IgD-negative memory B cell (primary cell): ENCODE data around the gene HYLS1. TPM values are rescaled to one million over a fixed set of nuclear protein-coding genes. Genes with fewer than 3 reads are reported as not detected.
A peak's percentile ranks its signal among the peaks of the same experiment; 100 is the strongest.

Experiments used
- H3K27ac Mint-ChIP-seq, 3 donors: one replicate each; pipeline ENCODE4 v1.8.0; 2020 to 2022; ENCODE audit warnings: mild to moderate bottlenecking in 3 of 3, mixed read lengths in 3 of 3, moderate library complexity in 1 of 3
- H3K27me3 Mint-ChIP-seq: one replicate; pipeline ENCODE4 v1.8.0; 2021; ENCODE audit warnings: mixed read lengths
- H3K36me3 Mint-ChIP-seq: one replicate; pipeline ENCODE4 v1.8.0; 2020; ENCODE audit warnings: mild to moderate bottlenecking, mixed read lengths
- H3K4me1 Mint-ChIP-seq, 3 donors: one replicate each; pipeline ENCODE4 v1.8.0; 2020 to 2022; ENCODE audit warnings: mixed read lengths in 3 of 3, mild to moderate bottlenecking in 1 of 3
- H3K4me3 Mint-ChIP-seq, 4 donors: one replicate each; pipeline ENCODE4 v1.8.0; 2020 to 2022; ENCODE audit warnings: mild to moderate bottlenecking in 4 of 4, mixed read lengths in 4 of 4, moderate library complexity in 3 of 4
- H3K9me3 Mint-ChIP-seq, 3 donors: one replicate each; pipeline ENCODE4 v1.8.0; 2020 to 2021; ENCODE audit warnings: mixed read lengths in 3 of 3, mild to moderate bottlenecking in 1 of 3
- polyA plus RNA-seq: library from polyadenylated mRNA; unstranded; fragments of 300-500 nt; fragmentation: Illumina TruSeq; gene quantifications from one replicate; pipeline ENCODE4 v1.2.3, GENCODE V29; 2021

HYLS1 gene
- polyA plus RNA-seq, 1 donor from 2014 or later: 12.5 TPM

DNA sequence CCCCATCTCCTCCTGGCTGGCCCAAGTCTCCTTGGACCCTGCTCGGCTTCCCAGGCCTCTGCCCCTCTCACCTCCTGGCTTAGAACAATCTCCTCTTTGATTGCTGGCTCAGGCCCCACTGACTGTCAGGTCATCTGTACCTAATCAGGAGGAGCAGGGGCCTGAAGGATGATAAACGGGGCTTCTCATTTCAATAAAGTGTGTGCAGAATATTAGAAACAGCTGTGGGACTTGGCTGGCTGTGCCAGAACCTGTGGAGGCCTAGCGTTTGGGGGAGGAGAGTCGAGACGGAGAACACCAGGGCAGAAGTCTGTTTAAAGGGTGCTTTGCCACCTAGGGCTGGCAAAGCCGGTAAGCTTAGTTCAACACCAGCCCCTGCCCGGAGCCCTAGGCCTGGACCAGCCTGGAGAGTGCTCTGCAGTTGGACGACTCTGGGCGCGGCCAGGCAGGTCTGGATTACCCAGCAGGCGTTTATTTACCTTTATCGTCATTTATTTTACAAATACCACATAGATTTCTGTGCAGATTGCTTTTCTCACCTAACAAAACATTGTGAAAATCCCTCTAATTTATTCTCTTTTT is 48.2 kb downstream of the HYLS1 start:
- Mint-ChIP-seq H3K4me1 (no peaks in the 10 kb centered on the region), H3K9me3 (peaks cover 0 to 4% (median 0%) of the 10 kb centered on the region in 3 donors), H3K4me3 (no peak overlapping the region), H3K27me3 (peaks cover 6% of the 10 kb centered on the region), H3K36me3 (peaks cover 1% of the 10 kb centered on the region), H3K27ac (no peak overlapping the region)

DNA sequence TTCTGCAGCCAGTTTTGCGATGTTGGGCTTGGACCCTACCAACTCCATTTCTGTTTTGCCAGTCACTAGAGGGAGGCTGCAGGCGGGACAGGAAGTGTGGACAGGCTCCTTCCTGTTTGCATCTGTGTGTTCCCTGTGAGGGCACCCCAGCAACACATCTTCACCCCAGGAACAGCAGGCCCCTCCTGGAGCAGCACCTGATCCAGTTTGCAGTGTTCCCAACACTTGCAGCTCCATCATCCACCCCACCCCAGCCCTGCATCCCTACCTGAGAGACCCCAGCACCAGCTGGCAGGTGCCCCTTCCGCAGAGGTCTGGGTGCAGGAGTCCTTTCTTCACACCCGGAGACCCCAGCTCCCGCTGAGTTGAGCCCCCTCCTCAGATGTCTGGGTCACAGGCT is 51.0 kb downstream of the HYLS1 start:
- Mint-ChIP-seq H3K27me3 (no peaks in the 10 kb centered on the region), H3K27ac (no peak overlapping the region), H3K36me3 (peaks cover 1% of the 10 kb centered on the region), H3K4me1 (peaks cover 0 to 8% (median 5%) of the 10 kb centered on the region in 3 donors), H3K4me3 (no peak overlapping the region), H3K9me3 (peaks cover 0 to 4% (median 0%) of the 10 kb centered on the region in 3 donors)

DNA sequence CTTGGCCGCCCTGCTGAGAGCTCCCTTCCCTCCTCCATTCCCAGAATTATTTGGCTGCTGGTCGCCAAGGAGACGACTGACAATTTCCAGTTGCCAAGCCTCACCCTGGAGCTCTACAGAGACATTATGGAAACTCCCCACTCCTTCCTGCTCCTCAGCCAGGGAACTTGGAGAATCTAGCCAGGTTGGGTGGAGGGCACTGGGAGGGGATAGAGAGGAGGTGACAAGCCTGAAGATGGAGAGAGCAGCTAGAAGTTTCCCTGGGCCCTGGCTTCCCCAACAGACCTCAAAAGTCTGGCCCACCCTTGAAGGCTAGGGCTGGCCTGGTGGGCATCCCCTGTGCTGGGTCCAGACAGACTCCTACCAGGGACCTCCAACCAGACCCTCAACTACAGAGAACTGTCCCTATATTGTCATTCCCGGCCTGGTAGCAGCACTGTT is 51.6 kb downstream of the HYLS1 start:
- H3K27me3 Mint-ChIP-seq: peaks cover 5% of the 10 kb centered on the region
- no peak overlapping the region for H3K27ac Mint-ChIP-seq
- H3K4me3 Mint-ChIP-seq: no peak overlapping the region
- H3K4me1 Mint-ChIP-seq: peaks cover 0 to 8% (median 5%) of the 10 kb centered on the region in 3 donors
- peaks cover 1% of the 10 kb centered on the region for H3K36me3 Mint-ChIP-seq
- peaks cover 0 to 4% (median 0%) of the 10 kb centered on the region in 3 donors for H3K9me3 Mint-ChIP-seq

DNA sequence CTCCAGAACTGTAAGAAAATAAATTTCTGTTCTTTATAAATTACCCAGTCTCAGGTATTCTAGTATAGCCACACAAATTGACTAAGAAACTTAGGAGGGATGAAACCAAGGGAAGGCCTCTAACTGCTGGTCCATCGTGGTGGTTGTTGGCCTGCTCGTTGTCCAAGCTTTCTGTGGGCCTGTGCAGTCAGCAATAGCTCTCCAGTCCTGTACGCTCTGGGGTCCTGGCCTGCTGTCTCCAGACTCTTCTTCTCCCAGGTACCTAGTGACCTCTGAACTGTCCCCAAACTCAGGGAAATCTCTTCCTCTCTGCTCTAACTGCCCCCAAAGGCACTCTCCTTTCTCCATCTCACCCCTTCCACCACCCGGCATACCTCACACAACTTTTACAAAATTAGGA is 52.7 kb downstream of the HYLS1 start:
- Mint-ChIP-seq H3K27me3 (peaks cover 5% of the 10 kb centered on the region), H3K36me3 (peaks cover 1% of the 10 kb centered on the region), H3K4me1 (peaks cover 0 to 8% (median 5%) of the 10 kb centered on the region in 3 donors), H3K9me3 (peaks cover 0 to 3% (median 0%) of the 10 kb centered on the region in 3 donors), H3K27ac (no peak overlapping the region), H3K4me3 (no peak overlapping the region)

DNA sequence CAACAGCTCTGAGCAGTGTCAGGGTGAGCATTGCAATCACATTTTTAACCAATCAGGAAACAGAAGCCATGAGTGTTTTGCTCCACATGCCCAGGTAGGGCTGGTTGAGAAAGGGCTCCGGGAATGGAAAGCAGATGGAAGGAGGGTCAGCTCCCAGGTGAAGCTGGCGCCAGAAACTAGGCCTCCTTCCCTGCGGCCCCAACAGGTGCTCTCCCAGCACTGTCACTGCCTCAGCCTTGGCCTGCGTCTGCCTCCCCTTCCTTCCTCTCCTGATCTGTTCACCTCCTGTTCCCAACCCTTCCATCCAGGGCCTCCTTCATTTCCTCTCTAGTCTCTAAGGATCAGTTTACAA is 53.8 kb downstream of the HYLS1 start:
- H3K36me3 Mint-ChIP-seq: peaks cover under 1% of the 10 kb centered on the region
- no peak overlapping the region for H3K4me3 Mint-ChIP-seq

DNA sequence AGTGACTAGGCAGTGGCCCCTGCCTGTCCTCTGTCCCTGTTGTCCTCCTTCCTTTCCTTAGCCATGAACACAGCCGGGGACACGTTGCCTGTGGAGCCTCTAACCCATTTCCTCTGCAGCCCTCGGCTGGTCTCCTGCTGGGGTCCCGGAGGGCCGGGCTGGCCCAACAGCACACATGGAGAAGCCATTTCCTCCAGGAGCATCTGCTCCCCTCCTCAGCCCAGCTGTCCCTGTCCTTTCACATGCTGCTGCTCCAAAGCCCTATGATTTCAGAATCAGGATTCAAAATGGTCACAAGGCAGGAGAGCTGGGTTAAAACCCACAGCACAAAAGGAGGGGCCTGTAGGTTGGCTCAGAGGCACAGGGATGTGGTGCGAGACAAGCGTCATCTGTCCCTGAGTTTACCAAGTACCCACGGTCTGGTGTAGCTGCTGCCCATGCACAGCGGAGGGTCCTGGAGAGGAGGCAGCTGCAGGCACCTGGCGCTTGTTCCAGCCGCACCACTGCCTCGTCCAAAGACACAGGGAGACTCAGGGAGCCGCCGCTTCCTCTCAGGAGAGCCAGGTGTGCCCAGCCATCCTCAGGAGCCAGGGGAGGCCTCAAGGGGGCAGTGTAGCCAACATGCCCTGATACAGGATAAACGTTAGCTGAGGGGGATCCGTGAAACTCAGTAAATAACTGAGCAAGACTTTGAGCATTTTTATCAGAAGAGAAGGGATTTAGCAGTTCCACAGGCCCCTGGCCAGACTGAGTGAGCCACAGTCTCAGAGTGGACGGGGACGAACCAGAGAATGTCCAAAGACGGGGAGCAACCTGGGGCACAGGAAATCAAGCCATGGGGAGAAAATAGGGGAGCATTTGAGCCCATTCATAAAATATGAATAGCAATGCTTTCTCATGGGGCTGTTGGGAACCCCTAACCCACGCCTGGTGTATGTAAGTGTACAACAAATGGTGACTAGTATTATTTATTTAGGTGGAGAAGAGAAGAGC is 54.4 kb downstream of the HYLS1 start:
- H3K27me3 Mint-ChIP-seq: peaks cover 5% of the 10 kb centered on the region
- peak overlapping the region in 1 of 3 donors; percentile 11 for H3K27ac Mint-ChIP-seq
- no peak overlapping the region for H3K4me3 Mint-ChIP-seq
- H3K4me1 Mint-ChIP-seq: peaks cover 0 to 8% (median 5%) of the 10 kb centered on the region in 3 donors
- no peaks in the 10 kb centered on the region for H3K9me3 Mint-ChIP-seq
- H3K36me3 Mint-ChIP-seq: no peaks in the 10 kb centered on the region

More for the DNA sequence above, 53.8 kb downstream of the HYLS1 start:
- H3K9me3 Mint-ChIP-seq: peaks cover 0 to under 1% (median 0%) of the 10 kb centered on the region in 3 donors
- H3K27ac Mint-ChIP-seq: no peak overlapping the region
- H3K27me3 Mint-ChIP-seq: peaks cover 5% of the 10 kb centered on the region
- peaks cover 0 to 8% (median 5%) of the 10 kb centered on the region in 3 donors for H3K4me1 Mint-ChIP-seq

DNA sequence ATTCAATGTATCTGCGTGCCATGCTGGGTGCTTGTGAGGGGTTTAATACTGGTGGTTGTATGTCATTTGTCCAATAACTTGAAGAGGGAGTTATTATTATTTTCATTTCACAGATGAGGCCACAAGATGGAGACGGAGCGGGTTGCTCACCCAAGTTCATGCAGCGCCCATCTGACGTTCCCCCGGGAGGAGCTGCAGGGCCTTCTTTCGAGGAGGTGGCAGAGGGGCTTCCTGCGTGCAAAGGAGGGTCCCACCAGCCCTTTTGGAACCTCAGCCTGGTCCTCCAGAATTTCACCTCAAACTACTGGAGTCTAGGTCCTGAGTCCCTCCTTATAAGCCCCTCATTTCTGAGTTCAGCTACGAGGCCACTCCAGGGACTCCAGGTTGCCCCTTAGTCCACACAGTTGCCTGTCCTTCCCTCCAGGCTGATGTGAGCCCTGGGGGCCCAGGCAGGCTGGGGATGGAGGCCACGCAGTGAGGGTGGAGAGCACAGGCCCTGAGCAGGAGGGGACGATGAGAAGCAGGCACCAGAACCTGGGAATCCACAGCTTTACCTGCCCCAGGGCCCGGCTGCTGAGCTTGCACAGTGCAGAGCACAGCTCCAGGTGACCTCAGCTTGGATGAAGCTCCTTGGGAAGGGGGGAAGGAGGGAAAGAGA is 55.4 kb downstream of the HYLS1 start:
- Mint-ChIP-seq H3K36me3 (no peaks in the 10 kb centered on the region), H3K9me3 (no peaks in the 10 kb centered on the region), H3K4me1 (peaks cover 0 to 8% (median 5%) of the 10 kb centered on the region in 3 donors), H3K27ac (peak overlapping the region in 1 of 3 donors; percentile 11), H3K27me3 (peaks cover 7% of the 10 kb centered on the region), H3K4me3 (no peak overlapping the region)

DNA sequence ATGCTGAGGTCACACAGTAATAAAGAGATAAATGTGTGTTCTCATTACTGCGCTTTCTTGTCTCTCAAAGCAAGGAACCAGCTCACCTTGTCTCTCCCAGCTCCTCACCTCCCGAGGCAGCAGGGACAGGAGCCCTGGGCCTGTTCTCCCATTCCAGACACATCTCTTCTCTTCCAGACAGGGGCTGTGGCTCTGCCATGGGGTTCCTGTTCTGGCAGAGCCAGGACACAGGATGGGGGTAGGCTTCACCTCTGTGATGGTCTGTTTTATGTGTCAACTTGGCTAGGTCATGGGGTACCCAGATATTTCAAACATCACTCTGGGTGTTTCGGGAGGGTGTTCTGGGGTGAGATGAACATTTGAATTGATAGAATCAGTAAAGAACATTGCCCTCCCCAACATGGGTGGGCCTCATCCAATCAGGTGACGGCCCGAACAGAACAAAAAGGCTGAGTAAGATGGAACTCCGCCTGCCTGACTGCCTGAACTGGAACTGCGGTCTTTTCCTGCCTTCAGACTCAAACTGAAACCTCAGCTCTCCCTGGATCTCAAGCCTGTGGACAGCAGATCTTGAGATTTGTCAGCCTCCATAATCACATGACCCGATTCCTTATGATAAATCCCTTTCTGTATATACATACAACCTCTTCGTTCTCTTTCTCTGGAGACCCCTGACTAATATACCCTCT is 56.3 kb downstream of the HYLS1 start:
- Mint-ChIP-seq H3K4me1 (peaks cover 0 to 8% (median 5%) of the 10 kb centered on the region in 3 donors), H3K36me3 (no peaks in the 10 kb centered on the region), H3K27ac (peak overlapping the region in 1 of 3 donors; percentile 3), H3K4me3 (no peak overlapping the region), H3K9me3 (no peaks in the 10 kb centered on the region), H3K27me3 (peaks cover 7% of the 10 kb centered on the region)

DNA sequence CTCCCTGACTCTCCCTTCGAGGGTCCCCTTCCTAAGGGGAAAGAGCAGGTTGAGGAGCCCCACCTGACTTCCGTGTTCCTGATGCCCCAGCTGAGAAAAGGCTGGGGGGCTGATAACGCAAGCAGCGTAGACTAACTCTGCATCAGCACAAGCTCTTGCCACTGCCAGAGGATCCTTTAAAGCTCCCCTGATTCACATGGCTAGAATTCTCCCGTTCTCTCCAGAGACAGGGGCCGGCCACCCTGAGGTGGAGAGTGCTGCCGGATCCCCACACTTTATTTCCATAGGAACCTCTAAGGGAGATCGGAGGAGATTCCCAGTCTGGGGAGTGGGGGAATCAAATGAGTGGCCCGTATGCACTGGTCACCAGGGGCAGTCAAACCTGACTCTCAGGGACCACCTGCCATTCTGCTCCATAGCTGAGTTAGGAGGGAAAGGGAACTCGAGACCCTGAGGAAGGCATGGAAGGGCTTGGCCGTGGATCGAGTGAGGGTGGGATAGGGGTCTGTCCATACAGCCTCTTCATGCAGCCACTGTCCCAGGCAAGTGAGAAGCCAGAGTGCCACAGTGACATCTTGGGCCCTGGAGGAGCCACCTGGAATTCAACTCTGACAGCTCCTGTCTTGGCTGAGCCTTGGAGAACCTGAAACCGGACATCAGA is 57.0 kb downstream of the HYLS1 start:
- no peaks in the 10 kb centered on the region for H3K9me3 Mint-ChIP-seq
- peaks cover 7% of the 10 kb centered on the region for H3K27me3 Mint-ChIP-seq
- H3K4me3 Mint-ChIP-seq: no peak overlapping the region
- peak overlapping the region in 1 of 3 donors; percentile 3 for H3K27ac Mint-ChIP-seq
- peaks cover 0 to 8% (median 7%) of the 10 kb centered on the region in 3 donors for H3K4me1 Mint-ChIP-seq
- no peaks in the 10 kb centered on the region for H3K36me3 Mint-ChIP-seq

DNA sequence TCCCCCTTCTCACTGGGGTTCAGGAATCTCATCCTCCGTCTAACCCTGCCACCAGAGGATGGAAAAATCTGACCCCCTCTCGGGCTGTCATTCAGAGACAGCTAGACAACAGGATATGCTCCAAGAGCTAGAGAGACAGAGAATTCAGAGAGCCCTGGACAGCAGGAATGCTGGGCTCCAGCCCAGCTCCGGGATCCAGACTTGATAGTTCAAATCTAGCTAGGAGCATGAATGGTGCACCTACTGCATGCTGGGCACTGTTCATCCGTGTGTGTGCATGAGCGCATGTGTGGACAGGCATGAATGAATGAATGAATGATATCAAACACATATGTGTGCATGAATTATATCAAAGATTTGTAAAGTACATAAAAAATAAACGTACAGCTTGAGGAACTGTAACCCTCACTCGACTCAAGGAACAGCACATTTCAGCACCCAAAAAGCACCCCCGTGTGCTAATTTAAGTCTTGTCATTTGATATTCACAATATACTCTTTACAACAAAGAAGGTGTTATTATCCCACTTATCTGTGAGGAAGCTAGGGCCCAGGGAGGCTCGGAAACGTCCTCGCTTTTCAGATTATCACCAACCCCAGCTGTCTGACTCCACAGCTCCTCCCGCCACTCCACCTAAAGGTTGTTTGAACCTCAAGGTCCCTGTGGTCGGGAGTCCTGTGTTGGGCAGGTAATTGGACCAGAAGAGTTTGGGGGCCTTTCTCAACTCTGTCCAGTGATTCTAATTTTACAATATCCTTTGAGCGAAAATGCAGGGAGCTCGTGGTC is 57.7 kb downstream of the HYLS1 start:
- H3K27me3 Mint-ChIP-seq: peaks cover 7% of the 10 kb centered on the region

DNA sequence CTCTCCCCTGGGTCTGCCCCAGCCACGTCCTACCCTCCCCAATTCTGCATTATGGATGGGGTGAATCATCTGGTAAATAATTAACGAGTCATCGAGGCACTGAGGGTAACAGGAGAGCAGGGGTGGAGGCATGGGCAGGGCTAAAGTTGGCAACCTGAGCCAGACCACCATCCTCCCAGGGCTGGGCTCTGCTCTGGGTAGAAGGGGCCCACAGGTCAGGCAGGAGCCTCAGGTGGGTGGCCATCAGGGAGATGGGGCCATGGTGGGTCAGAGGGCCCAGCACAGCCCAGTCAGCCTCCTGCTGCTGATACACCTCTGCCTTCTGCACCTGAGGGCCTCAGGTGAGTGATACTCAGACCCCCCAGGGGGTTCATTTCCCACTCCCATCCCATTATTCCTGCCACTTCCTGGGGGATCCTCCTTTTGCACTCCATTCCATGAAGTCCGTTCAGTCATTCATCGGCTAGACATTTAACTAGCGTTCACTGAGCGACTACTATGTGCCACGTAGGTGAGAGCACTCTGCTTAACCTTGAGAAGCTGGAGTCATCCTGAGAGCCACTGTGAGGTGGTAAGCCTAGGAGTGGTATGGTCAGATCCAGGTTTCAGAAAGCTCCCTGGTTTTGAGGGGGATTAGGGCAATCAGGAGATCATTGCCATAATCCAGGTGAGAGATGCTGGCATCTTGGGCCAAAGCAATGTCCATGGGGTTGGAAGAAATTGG is 58.5 kb downstream of the HYLS1 start, which contains the start of gene VSIG10L2:
Gene VSIG10L2, plus strand, starts transcription at position 248 of the 724 bp plus-strand sequence. Its CDS starts 12 bp downstream, at position 260.
- Mint-ChIP-seq H3K9me3 (no peaks in the 10 kb centered on the region), H3K4me1 (peaks cover 0 to 8% (median 7%) of the 10 kb centered on the region in 3 donors), H3K27me3 (peaks cover 7% of the 10 kb centered on the region), H3K4me3 (peak within 1 kb of the TSS in 1 of 4 donors; percentile 49), H3K27ac (no peak within 1 kb of the TSS), H3K36me3 (no peaks in the 10 kb centered on the region)

More for the DNA sequence above, 57.7 kb downstream of the HYLS1 start:
- H3K27ac Mint-ChIP-seq: no peak overlapping the region
- H3K9me3 Mint-ChIP-seq: no peaks in the 10 kb centered on the region
- H3K4me1 Mint-ChIP-seq: peaks cover 0 to 8% (median 7%) of the 10 kb centered on the region in 3 donors
- no peaks in the 10 kb centered on the region for H3K36me3 Mint-ChIP-seq
- H3K4me3 Mint-ChIP-seq: no peak overlapping the region

DNA sequence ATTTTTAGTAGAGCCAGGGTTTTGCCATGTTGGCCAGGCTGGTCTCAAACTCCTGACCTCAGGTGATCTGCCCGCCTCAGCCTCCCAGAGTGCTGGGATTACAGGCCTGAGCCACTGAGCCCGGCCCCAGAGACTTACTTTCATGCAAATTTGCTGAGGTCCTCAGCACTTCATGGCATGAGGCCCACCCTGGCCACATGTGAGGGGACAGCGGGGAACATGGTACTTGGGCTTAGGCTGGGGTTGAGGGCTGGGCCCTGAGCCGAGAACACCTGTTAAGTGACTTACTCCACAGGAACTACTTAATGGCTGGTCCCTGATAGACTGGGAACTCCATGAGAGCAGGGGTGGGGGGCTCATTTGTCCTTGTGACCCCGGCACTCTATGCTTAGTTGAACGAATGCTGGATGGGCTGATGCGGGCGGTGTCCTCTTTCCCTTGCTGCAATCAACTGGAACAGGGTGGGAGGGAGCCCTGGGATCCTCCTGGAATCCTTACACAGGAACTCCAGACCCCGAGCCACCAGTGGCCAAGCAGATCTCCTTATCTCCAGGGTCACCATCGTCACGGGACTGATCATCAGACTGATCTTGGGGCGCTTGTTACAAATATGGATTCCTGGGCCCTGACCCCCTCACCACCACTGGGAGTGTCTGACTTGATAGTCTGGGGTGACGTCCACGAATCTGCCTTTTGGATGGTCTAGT is 59.4 kb downstream of the HYLS1 start:
- no peaks in the 10 kb centered on the region for H3K9me3 Mint-ChIP-seq
- no peak overlapping the region for H3K27ac Mint-ChIP-seq
- peaks cover 0 to 8% (median 7%) of the 10 kb centered on the region in 3 donors for H3K4me1 Mint-ChIP-seq
- peak overlapping the region in 1 of 4 donors; percentile 49 for H3K4me3 Mint-ChIP-seq
- no peaks in the 10 kb centered on the region for H3K36me3 Mint-ChIP-seq
- peaks cover 7% of the 10 kb centered on the region for H3K27me3 Mint-ChIP-seq
